ENCODE measurements around the gene ZNF831.

ZNF831 gene

DNA sequence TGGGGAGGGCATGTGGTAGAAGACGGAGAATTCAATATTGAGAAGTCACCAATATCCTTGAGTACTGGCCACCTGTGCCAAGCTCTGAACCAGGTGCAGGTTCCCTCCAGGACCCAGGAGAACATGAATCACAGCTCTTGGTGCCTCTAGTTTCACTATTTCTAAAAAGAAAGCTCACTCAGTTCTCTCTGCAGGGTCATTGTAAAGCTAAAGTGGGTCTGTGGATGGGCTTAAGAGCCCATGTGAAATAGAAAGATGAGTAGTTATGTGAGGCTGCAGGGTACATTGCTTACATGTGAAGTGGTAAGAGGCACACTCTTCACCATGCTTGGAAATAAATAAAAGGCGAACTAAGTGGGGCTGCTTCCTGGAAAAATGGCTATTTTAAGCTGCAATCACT, 43.6 kb downstream of the ZNF831 start:
- DNase-seq (ENCODE audit: low read depth), result no peak
- TF ChIP-seq, protein P1, sequence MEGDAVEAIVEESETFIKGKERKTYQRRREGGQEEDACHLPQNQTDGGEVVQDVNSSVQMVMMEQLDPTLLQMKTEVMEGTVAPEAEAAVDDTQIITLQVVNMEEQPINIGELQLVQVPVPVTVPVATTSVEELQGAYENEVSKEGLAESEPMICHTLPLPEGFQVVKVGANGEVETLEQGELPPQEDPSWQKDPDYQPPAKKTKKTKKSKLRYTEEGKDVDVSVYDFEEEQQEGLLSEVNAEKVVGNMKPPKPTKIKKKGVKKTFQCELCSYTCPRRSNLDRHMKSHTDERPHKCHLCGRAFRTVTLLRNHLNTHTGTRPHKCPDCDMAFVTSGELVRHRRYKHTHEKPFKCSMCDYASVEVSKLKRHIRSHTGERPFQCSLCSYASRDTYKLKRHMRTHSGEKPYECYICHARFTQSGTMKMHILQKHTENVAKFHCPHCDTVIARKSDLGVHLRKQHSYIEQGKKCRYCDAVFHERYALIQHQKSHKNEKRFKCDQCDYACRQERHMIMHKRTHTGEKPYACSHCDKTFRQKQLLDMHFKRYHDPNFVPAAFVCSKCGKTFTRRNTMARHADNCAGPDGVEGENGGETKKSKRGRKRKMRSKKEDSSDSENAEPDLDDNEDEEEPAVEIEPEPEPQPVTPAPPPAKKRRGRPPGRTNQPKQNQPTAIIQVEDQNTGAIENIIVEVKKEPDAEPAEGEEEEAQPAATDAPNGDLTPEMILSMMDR (IDR thresholded peaks at IDR 0.05; ENCODE audit: low read length, missing control alignments), result no peak
- H3K4me3 ChIP-seq (replicated peaks; ENCODE audit: low read depth, low read length), result no peak overlapping the region

DNA sequence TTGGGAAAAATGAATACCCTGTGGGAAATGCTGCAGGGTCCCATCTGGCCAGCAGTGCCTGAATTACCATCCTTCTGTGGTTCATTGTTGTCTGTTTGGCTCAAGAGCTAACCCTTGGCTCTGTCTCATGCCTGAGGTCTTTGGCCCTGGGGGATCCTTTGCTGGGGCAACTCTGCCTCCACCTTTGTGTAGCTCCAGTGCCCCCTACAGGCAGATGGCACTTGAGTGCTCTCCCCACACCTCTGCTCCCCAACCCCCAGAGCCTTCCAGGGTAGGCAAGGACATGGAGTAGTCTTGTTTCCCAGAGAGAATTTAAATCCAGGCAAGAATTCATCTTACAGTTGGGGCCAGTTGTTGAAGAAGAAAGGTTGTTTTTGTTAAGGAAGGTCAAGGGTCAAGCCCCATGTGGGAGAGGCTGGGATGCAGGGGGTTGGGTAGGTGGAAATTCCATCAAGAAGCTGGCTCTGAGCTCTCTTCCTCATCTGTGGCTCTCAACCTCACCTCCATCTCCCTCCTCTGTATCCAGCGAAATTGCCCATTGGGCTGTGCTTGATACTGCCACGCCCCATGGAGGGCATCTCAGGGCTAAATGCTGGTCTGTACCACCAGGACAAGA, 44.2 kb downstream of the ZNF831 start:
- peak; percentile 4 for DNase-seq (ENCODE audit: low read depth)
- TF ChIP-seq, protein P1 (IDR thresholded peaks at IDR 0.05; ENCODE audit: low read length, missing control alignments), result peak; percentile 18
- no peak overlapping the region for H3K4me3 ChIP-seq (replicated peaks; ENCODE audit: low read depth, low read length)

DNA sequence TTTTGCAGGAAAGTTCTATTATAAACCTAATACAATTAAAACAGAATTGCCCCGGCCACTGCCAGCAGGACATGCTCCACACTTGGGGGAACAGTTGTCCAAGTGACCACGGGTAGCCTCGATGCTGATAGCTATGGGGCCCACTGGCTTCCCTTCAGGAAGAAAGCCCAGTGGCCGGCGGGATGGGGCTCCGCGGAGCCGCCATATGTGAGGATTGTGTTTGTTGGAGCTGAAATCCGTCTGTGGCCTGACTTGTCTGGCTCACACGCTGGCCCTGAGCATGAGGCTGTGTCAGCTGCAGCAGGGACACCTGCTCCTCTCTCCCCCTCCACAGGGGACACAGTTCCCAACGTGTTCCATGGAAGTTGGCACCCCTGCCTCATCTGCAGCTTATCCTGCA, 46.6 kb downstream of the ZNF831 start:
- no peak for DNase-seq (ENCODE audit: low read depth)

DNA sequence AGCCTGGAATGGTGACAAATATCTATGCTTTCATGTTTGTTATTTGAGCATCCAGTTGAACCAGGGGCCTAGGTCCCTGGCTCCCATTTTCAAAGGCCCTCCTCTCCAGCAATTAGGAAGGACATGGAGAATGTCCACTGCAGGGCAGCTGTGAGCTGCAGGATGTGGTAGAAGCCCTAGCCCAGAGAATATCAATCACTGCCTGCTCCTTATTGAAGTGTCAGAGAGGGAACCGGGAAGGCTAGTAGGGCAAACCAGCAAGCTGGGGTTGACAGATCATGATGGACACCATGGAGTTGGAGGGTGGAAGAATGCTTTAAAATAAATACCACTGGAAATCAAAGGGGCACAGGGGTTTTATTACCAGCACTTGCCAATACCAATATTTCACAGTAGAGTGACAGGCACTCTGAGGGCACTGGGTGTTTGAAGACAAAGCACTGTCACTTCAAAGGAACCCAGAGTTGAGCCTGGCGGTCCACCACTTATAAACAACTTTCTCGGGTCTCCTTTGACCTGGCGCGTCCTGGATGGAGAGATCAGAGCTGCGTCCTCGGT, 47.7 kb downstream of the ZNF831 start:
- H3K4me3 ChIP-seq (replicated peaks; ENCODE audit: low read depth, low read length), result no peak overlapping the region

More for the DNA sequence above, 46.6 kb downstream of the ZNF831 start:
- no peak overlapping the region for H3K4me3 ChIP-seq (replicated peaks; ENCODE audit: low read depth, low read length)
- TF ChIP-seq, protein P1 (IDR thresholded peaks at IDR 0.05; ENCODE audit: low read length, missing control alignments), result no peak

GRCh38 chr20:59214073-59214472, 50.5 kb downstream of the ZNF831 start:
- no peak overlapping the region for H3K4me3 ChIP-seq (replicated peaks; ENCODE audit: low read depth, low read length)
- TF ChIP-seq, protein P1 (IDR thresholded peaks at IDR 0.05; ENCODE audit: low read length, missing control alignments), result no peak
- no peak for DNase-seq (ENCODE audit: low read depth)

More for the DNA sequence above, 47.7 kb downstream of the ZNF831 start:
- TF ChIP-seq, protein P1 (IDR thresholded peaks at IDR 0.05; ENCODE audit: low read length, missing control alignments), result no peak
- no peak for DNase-seq (ENCODE audit: low read depth)

- TF ChIP-seq, protein P1 (IDR thresholded peaks at IDR 0.05; ENCODE audit: low read length, missing control alignments), result no peak
- no peak for DNase-seq (ENCODE audit: low read depth)
- no peak overlapping the region for H3K4me3 ChIP-seq (replicated peaks; ENCODE audit: low read depth, low read length)
These were observed 51.3 kb downstream of the ZNF831 start for GRCh38 chr20:59214606-59215547.
